Measurements from ENCODE around the gene RNF34. TPM values are rescaled to one million over a fixed set of nuclear protein-coding genes. Genes with fewer than 3 reads are reported as not detected.

The RNF34 gene
- total RNA-seq, 4 donors from 2014 or later = 32.3 to 57.1 (median 46.2) TPM

GRCh38 chr12:121423682-121424623 is 24.0 kb downstream of the RNF34 start:
- in situ Hi-C loops (cut with MboI; ENCODE audit: low sequenced_read_pairs in 4 of 4) (no loop called here), intact Hi-C loops (cut with DNase I; ENCODE audit: low total_unique reads) (loop anchor here (1.0 kb wide), 1 partner anchor 9 kb away; no protein-coding TSS in a partner anchor)
- DNase-seq = peak; percentile 93 to 96
- no peaks in the 10 kb centered on the region for H3K9me3 ChIP-seq
- H3K36me3 ChIP-seq = peaks cover 0 to 54% of the 10 kb centered on the region in 2 donors
- peak; percentile 90 to 95 for ATAC-seq
- H3K4me1 ChIP-seq = peaks cover 17 to 28% of the 10 kb centered on the region in 2 donors
- H3K27ac ChIP-seq = peak overlapping the region; percentile 81 to 97 (median 94)
- H3K27me3 ChIP-seq = no peaks in the 10 kb centered on the region
- TF ChIP-seq POLR2A (IDR thresholded peaks at IDR 0.05) (peak; percentile 43 to 80), CTCF (IDR thresholded peaks at IDR 0.05 in 4 of 5, conservative IDR thresholded peaks at IDR 0.05 in 1 of 5) (peak in 1 of 5 experiments; percentile 22)
- H3K4me3 ChIP-seq = no peak overlapping the region

GRCh38 chr12:121424624-121424975 is 24.7 kb downstream of the RNF34 start:
- intact Hi-C loops (cut with DNase I; ENCODE audit: low total_unique reads) (no loop called here), in situ Hi-C loops (cut with MboI; ENCODE audit: low sequenced_read_pairs in 4 of 4) (no loop called here)
- Histone ChIP-seq H3K4me1 (peaks cover 17 to 28% of the 10 kb centered on the region in 2 donors), H3K9me3 (no peaks in the 10 kb centered on the region), H3K27ac (peak overlapping the region; percentile 81 to 97 (median 94)), H3K36me3 (peaks cover 0 to 55% of the 10 kb centered on the region in 2 donors), H3K27me3 (no peaks in the 10 kb centered on the region), H3K4me3 (no peak overlapping the region)
- no peak for DNase-seq
- TF ChIP-seq POLR2A (IDR thresholded peaks at IDR 0.05) (no peak), CTCF (IDR thresholded peaks at IDR 0.05 in 4 of 5, conservative IDR thresholded peaks at IDR 0.05 in 1 of 5) (no peak)
- ATAC-seq = no peak

GRCh38 chr12:121427556-121428050 is 27.7 kb downstream of the RNF34 start:
- in situ Hi-C loops (cut with MboI; ENCODE audit: low sequenced_read_pairs in 4 of 4) = no loop called here
- Histone ChIP-seq H3K27me3 (no peaks in the 10 kb centered on the region), H3K9me3 (no peaks in the 10 kb centered on the region), H3K4me1 (peaks cover 10 to 29% of the 10 kb centered on the region in 2 donors), H3K27ac (peak overlapping the region; percentile 81 to 97 (median 94)), H3K4me3 (no peak overlapping the region), H3K36me3 (peaks cover 0 to 57% of the 10 kb centered on the region in 2 donors)
- ATAC-seq (no peak), DNase-seq (no peak)
- intact Hi-C loops (cut with DNase I; ENCODE audit: low total_unique reads) = no loop called here
- TF ChIP-seq POLR2A (IDR thresholded peaks at IDR 0.05) (no peak), CTCF (IDR thresholded peaks at IDR 0.05 in 4 of 5, conservative IDR thresholded peaks at IDR 0.05 in 1 of 5) (no peak)

- intact Hi-C loops (cut with DNase I; ENCODE audit: low total_unique reads) (no loop called here), in situ Hi-C loops (cut with MboI; ENCODE audit: low sequenced_read_pairs in 4 of 4) (no loop called here)
- H3K4me3 ChIP-seq = no peak overlapping the region
- no peak for TF ChIP-seq POLR2A (IDR thresholded peaks at IDR 0.05)
- TF ChIP-seq CTCF (IDR thresholded peaks at IDR 0.05 in 4 of 5, conservative IDR thresholded peaks at IDR 0.05 in 1 of 5) = no peak
- H3K9me3 ChIP-seq = no peaks in the 10 kb centered on the region
- no peak for ATAC-seq
- DNase-seq = no peak
- H3K27ac ChIP-seq = peak overlapping the region; percentile 3 to 97 (median 86)
- peaks cover 0 to 63% of the 10 kb centered on the region in 2 donors for H3K36me3 ChIP-seq
- peaks cover 0 to 20% of the 10 kb centered on the region in 2 donors for H3K4me1 ChIP-seq
- no peaks in the 10 kb centered on the region for H3K27me3 ChIP-seq
These were observed 29.0 kb downstream of the RNF34 start for GRCh38 chr12:121428883-121429282.
